GM21367 (cell line): ENCODE results near the gene EXOC3L4.
A peak's percentile ranks its signal among the peaks of the same experiment; 100 is the strongest.

ENCODE experiments used
- ATAC-seq: cut with Tn5 transposase; IDR thresholded peaks from one replicate; pipeline ENCODE4 v1.9.1; 2021; ENCODE audit not compliant: unreplicated experiment

EXOC3L4 gene

GRCh38 chr14:103089386-103090335, 4.9 kb upstream of the EXOC3L4 start:
- ATAC-seq, result no peak

- ATAC-seq, result no peak
Measured at GRCh38 chr14:103090481-103091020, 4.0 kb upstream of the EXOC3L4 start.

GRCh38 chr14:103091041-103091882, 3.3 kb upstream of the EXOC3L4 start:
- peak; percentile 43 for ATAC-seq

GRCh38 chr14:103091883-103092222, 2.7 kb upstream of the EXOC3L4 start:
- ATAC-seq, result no peak

- no peak for ATAC-seq
Measured at GRCh38 chr14:103093856-103094405, 594 bp upstream of the EXOC3L4 start.

- no peak for ATAC-seq
Measured at GRCh38 chr14:103095210-103095778, 769 bp downstream of the EXOC3L4 start.

- no peak for ATAC-seq
Measured at GRCh38 chr14:103096387-103096786, 1.9 kb downstream of the EXOC3L4 start.

GRCh38 chr14:103097244-103097993, 2.9 kb downstream of the EXOC3L4 start:
- no peak for ATAC-seq

GRCh38 chr14:103097994-103098957, 3.8 kb downstream of the EXOC3L4 start:
- ATAC-seq, result no peak

- ATAC-seq, result no peak
Measured at GRCh38 chr14:103099081-103099732, 4.7 kb downstream of the EXOC3L4 start.

- ATAC-seq, result no peak
Measured at GRCh38 chr14:103099733-103100280, 5.3 kb downstream of the EXOC3L4 start.

GRCh38 chr14:103100281-103101121, 6.0 kb downstream of the EXOC3L4 start:
- no peak for ATAC-seq

GRCh38 chr14:103101257-103101962, 6.9 kb downstream of the EXOC3L4 start:
- no peak for ATAC-seq

GRCh38 chr14:103101963-103102688, 7.6 kb downstream of the EXOC3L4 start:
- no peak for ATAC-seq

- no peak for ATAC-seq
Measured at GRCh38 chr14:103102689-103103260, 8.2 kb downstream of the EXOC3L4 start.
